ENCODE measurements around the gene SEPTIN1. TPM values are rescaled to one million over a fixed set of nuclear protein-coding genes. Genes with fewer than 3 reads are reported as not detected.

Gene SEPTIN1
- total RNA-seq, 2 experiments from 2014 or later, result 186 to 194 TPM

- POLR2A ChIA-PET, result interaction anchor here (0.6 to 1.9 kb wide), 14 partner anchors 9 to 226 kb away, joined by 3 to 10 read pairs (median 3); partner anchors contain the start of genes CD2BP2, DCTPP1, SEPTIN1 and ZNF48
- CTCF ChIA-PET, result interaction anchor here (0.6 to 4.1 kb wide), 8 partner anchors 10 to 217 kb away, joined by 4 to 28 read pairs (median 6); partner anchors contain the start of genes DCTPP1, SEPTIN1 and ZNF48
Observed at GRCh38 chr16:30407804-30408534, 25.6 kb upstream of the SEPTIN1 start.

GRCh38 chr16:30407102-30407803, 24.9 kb upstream of the SEPTIN1 start, which contains the start of gene ZNF771:
ZNF771 (plus strand) TSS chr16:30407606; CDS start chr16:30408054, 448 bp downstream.
- CTCF ChIA-PET, result interaction anchor here (0.6 to 4.1 kb wide), 10 partner anchors 10 to 315 kb away, joined by 3 to 28 read pairs (median 4); partner anchors contain the start of genes DCTPP1, SEPTIN1, TBX6 and ZNF48
- POLR2A ChIA-PET, result interaction anchor here (0.6 to 1.9 kb wide), 15 partner anchors 9 to 227 kb away, joined by 3 to 10 read pairs (median 3); partner anchors contain the start of genes CD2BP2, DCTPP1, SEPTIN1 and ZNF48

GRCh38 chr16:30406795-30407101, 24.4 kb upstream of the SEPTIN1 start:
- POLR2A ChIA-PET, result interaction anchor here (0.9 to 1.9 kb wide), 12 partner anchors 8 to 227 kb away, joined by 3 to 10 read pairs (median 4); partner anchors contain the start of genes CD2BP2, DCTPP1, SEPTIN1 and ZNF48
- CTCF ChIA-PET, result interaction anchor here (0.6 to 4.1 kb wide), 10 partner anchors 9 to 315 kb away, joined by 3 to 28 read pairs (median 4); partner anchors contain the start of genes DCTPP1, SEPTIN1, TBX6 and ZNF48

- ChIA-PET POLR2A (interaction anchor here (0.6 kb wide), 1 partner anchor 205 kb away, joined by 5 read pairs; no protein-coding TSS in a partner anchor), CTCF (interaction anchor here (1.1 to 1.5 kb wide), 2 partner anchors 7 to 46 kb away, joined by 3 read pairs; no protein-coding TSS in a partner anchor)
Observed at GRCh38 chr16:30401768-30402425, 19.5 kb upstream of the SEPTIN1 start.

GRCh38 chr16:30399435-30400186, 17.2 kb upstream of the SEPTIN1 start:
- ChIA-PET CTCF (interaction anchor here (0.9 to 1.4 kb wide), 5 partner anchors 10 to 29 kb away, joined by 3 to 7 read pairs (median 3); partner anchors contain the start of genes SEPTIN1 and TBC1D10B), POLR2A (interaction anchor here (0.8 to 1.9 kb wide), 2 partner anchors 8 to 17 kb away, joined by 3 to 7 read pairs; partner anchors contain the start of genes SEPTIN1 and ZNF771)

GRCh38 chr16:30398661-30399434, 16.5 kb upstream of the SEPTIN1 start:
- ChIA-PET POLR2A (interaction anchor here (1.9 kb wide), 1 partner anchor 8 kb away, joined by 7 read pairs; the partner anchor contains the start of gene ZNF771), CTCF (interaction anchor here (0.9 to 1.7 kb wide), 6 partner anchors 9 to 28 kb away, joined by 3 to 10 read pairs (median 4); partner anchors contain the start of genes SEPTIN1, TBC1D10B and ZNF771)

- ChIA-PET CTCF (interaction anchor here (0.6 to 1.7 kb wide), 2 partner anchors 9 to 110 kb away, joined by 4 to 10 read pairs; partner anchors contain the start of gene ZNF771), POLR2A (interaction anchor here (0.9 to 1.9 kb wide), 3 partner anchors 9 to 20 kb away, joined by 3 to 7 read pairs (median 4); partner anchors contain the start of genes SEPTIN1 and ZNF771)
Observed at GRCh38 chr16:30397776-30398660, 15.7 kb upstream of the SEPTIN1 start.

- ChIA-PET CTCF (interaction anchor here (1.0 to 2.7 kb wide), 3 partner anchors 10 to 218 kb away, joined by 3 to 15 read pairs (median 10); partner anchors contain the start of gene ZNF771), POLR2A (interaction anchor here (1.1 to 1.8 kb wide), 2 partner anchors 12 to 14 kb away, joined by 3 to 6 read pairs; partner anchors contain the start of gene SEPTIN1)
Observed at GRCh38 chr16:30397056-30397455, 14.7 kb upstream of the SEPTIN1 start.

- ChIA-PET POLR2A (interaction anchor here (1.8 to 1.9 kb wide), 2 partner anchors 13 to 14 kb away, joined by 6 to 10 read pairs; partner anchors contain the start of gene SEPTIN1), CTCF (interaction anchor here (1.0 to 3.2 kb wide), 6 partner anchors 11 to 219 kb away, joined by 3 to 15 read pairs (median 10); partner anchors contain the start of gene ZNF771)
Observed at GRCh38 chr16:30396627-30397026, 14.3 kb upstream of the SEPTIN1 start.

- ChIA-PET CTCF (interaction anchor here (0.6 to 3.2 kb wide), 9 partner anchors 11 to 219 kb away, joined by 3 to 15 read pairs (median 8); partner anchors contain the start of genes DCTPP1 and ZNF771), POLR2A (interaction anchor here (1.5 to 1.9 kb wide), 3 partner anchors 11 to 13 kb away, joined by 6 to 10 read pairs (median 10); partner anchors contain the start of genes SEPTIN1 and ZNF771)
Observed at GRCh38 chr16:30395992-30396585, 13.7 kb upstream of the SEPTIN1 start.

GRCh38 chr16:30395155-30395991, 13.0 kb upstream of the SEPTIN1 start, which contains the start of gene ZNF48:
ZNF48 (plus strand) TSS chr16:30395420; CDS start chr16:30395795, 375 bp downstream.
- POLR2A ChIA-PET, result interaction anchor here (0.5 to 1.9 kb wide), 5 partner anchors 12 to 40 kb away, joined by 4 to 10 read pairs (median 8); partner anchors contain the start of genes CD2BP2, SEPTIN1 and ZNF771
- CTCF ChIA-PET, result interaction anchor here (0.6 to 3.2 kb wide), 10 partner anchors 12 to 255 kb away, joined by 3 to 15 read pairs (median 6); partner anchors contain the start of genes DCTPP1 and ZNF771

- POLR2A ChIA-PET, result interaction anchor here (0.5 to 1.9 kb wide), 5 partner anchors 12 to 39 kb away, joined by 3 to 10 read pairs (median 8); partner anchors contain the start of genes CD2BP2, SEPTIN1 and ZNF771
- CTCF ChIA-PET, result interaction anchor here (0.8 to 3.2 kb wide), 8 partner anchors 13 to 255 kb away, joined by 3 to 15 read pairs (median 9); partner anchors contain the start of genes DCTPP1 and ZNF771
Observed at GRCh38 chr16:30394592-30395154, 12.3 kb upstream of the SEPTIN1 start.

- CTCF ChIA-PET, result interaction anchor here (0.6 to 2.7 kb wide), 5 partner anchors 12 to 215 kb away, joined by 3 to 7 read pairs (median 3); partner anchors contain the start of gene TBC1D10B
- POLR2A ChIA-PET, result interaction anchor here (0.9 to 2.0 kb wide), 7 partner anchors 10 to 29 kb away, joined by 3 to 11 read pairs (median 5); partner anchors contain the start of genes CD2BP2, TBC1D10B and ZNF48
Observed at GRCh38 chr16:30383521-30383920, 1.2 kb upstream of the SEPTIN1 start.
